A673 (cell line): ENCODE data around the gene AMMECR1.

Experiments used
- CTCF ChIP-seq: fragments of 300-800, 200-600 bp; sonication (generic); conservative IDR thresholded peaks from 2 replicates; pipeline ENCODE4 v1.5.1; 2017; ENCODE audit warnings: low read depth, mild to moderate bottlenecking, antibody characterized with exemption, low read length, moderate library complexity, mixed read lengths
- EZH2 ChIP-seq: fragments of 200-600 bp; sonication (generic); IDR thresholded peaks from 2 replicates; pipeline ENCODE4 v1.6.1; 2017; ENCODE audit warnings: borderline replicate concordance, low read depth, mild to moderate bottlenecking, mixed read lengths, antibody characterized with exemption, low read length; ENCODE audit not compliant: poor library complexity, severe bottlenecking

- no peak for TF ChIP-seq CTCF
- TF ChIP-seq EZH2, result no peak
These were observed 30.3 kb downstream of the AMMECR1 start for GRCh38 chrX:110287605-110288004.
